HG03139 (cell line): ENCODE data around the gene GPX4.
"Not testable (repeated sequence)": the region's sequence is repeated elsewhere in the genome, so short reads cannot be mapped to it uniquely, and the experiment has no call there.

Experiments
- ATAC-seq: cut with Tn5 transposase; IDR thresholded peaks from one replicate; pipeline ENCODE4 v1.9.1; 2021; ENCODE audit not compliant: unreplicated experiment

GPX4 gene

GRCh38 chr19:1113986-1114483 is 10.2 kb downstream of the GPX4 start:
- ATAC-seq = no peak

- not testable (repeated sequence) for ATAC-seq
These were observed 10.9 kb downstream of the GPX4 start for GRCh38 chr19:1114728-1115127.

- ATAC-seq = no peak
These were observed 12.0 kb downstream of the GPX4 start for GRCh38 chr19:1115646-1116420.

GRCh38 chr19:1116726-1117581 is 13.2 kb downstream of the GPX4 start:
- ATAC-seq = no peak

GRCh38 chr19:1117654-1118053 is 13.9 kb downstream of the GPX4 start:
- no peak for ATAC-seq

- no peak for ATAC-seq
These were observed 15.2 kb downstream of the GPX4 start for GRCh38 chr19:1118999-1119398.

GRCh38 chr19:1119475-1120217 is 15.9 kb downstream of the GPX4 start:
- no peak for ATAC-seq

- no peak for ATAC-seq
These were observed 17.6 kb downstream of the GPX4 start for GRCh38 chr19:1121395-1121794.

GRCh38 chr19:1122021-1122971 is 18.5 kb downstream of the GPX4 start:
- ATAC-seq = no peak

- no peak for ATAC-seq
These were observed 19.2 kb downstream of the GPX4 start for GRCh38 chr19:1122972-1123363.

- ATAC-seq = no peak
These were observed 19.6 kb downstream of the GPX4 start for GRCh38 chr19:1123381-1123780.

GRCh38 chr19:1123885-1124677 is 20.3 kb downstream of the GPX4 start:
- no peak for ATAC-seq

GRCh38 chr19:1125601-1126467 is 22.0 kb downstream of the GPX4 start:
- ATAC-seq = no peak

- ATAC-seq = no peak
These were observed 23.4 kb downstream of the GPX4 start for GRCh38 chr19:1126984-1127760.

GRCh38 chr19:1128106-1128505 is 24.3 kb downstream of the GPX4 start:
- ATAC-seq = no peak

GRCh38 chr19:1129084-1129483 is 25.3 kb downstream of the GPX4 start:
- ATAC-seq = not testable (repeated sequence)

- no peak for ATAC-seq
These were observed 25.7 kb downstream of the GPX4 start for GRCh38 chr19:1129535-1129934.
